Occipital lobe (tissue), 2 donors: ENCODE measurements around the gene CYSTM1. TPM values are rescaled to one million over a fixed set of nuclear protein-coding genes. Genes with fewer than 3 reads are reported as not detected.

Experiments used
- DNase-seq: peaks from one replicate; lab custom pipeline; 2025; lab: John Stamatoyannopoulos, UW
- total RNA-seq: library from RNA; depleted of rRNA; stranded (reverse); fragments of >200 nt; gene quantifications from one replicate; pipeline ENCODE4 v1.2.3, GENCODE V29; 2014

CYSTM1 gene, protein sequence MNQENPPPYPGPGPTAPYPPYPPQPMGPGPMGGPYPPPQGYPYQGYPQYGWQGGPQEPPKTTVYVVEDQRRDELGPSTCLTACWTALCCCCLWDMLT
- total RNA-seq, result 3.9 TPM

DNA sequence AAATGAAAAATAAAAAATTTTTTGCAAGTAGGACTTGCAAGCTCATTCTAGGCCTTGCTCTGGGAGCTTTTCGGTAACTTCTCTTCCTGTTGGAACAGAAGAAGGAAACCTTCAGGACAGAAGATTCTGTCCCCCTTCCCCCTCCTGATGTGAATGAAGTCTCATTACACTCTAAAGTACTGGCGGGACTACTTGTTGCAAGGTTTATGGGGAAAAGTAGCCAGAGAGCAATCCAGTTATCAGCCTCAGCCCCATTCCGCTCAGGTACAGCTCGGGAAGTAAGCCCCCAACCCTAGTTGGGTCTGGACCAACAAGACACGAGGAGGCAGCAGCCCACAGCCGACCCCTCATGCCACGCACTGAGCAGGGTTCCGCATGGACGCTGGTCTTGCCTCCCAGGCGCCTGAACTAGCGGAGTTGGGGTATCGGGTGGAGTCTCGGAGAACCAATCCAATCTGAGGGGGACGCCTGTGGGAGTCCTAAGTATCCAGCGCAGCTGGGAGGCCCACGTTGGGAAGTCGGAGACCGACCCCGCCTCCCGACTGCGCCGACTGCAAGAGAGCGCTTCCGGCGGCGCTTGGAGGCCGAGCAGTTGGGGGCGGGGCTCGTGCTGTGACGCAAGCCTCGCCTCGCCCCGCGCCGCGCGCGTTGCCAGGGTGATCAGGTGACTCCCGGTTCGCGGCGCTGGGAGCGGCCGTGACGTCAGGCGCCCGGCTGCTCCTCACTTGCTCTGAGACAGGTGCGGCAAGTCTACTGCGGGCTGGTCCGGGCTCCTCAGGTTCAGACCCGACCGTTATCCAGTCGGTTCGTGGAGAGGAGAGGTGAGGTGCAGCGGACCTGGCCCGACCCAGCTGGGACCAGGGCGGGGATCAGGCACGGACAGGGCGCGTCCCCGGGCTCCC lies at the start of gene CYSTM1:
TSS of gene CYSTM1 (plus strand) at position 724 of the 902 bp plus-strand sequence. CDS start 19,278 bp downstream, outside the sequence.
- peak; percentile 85 for DNase-seq

DNA sequence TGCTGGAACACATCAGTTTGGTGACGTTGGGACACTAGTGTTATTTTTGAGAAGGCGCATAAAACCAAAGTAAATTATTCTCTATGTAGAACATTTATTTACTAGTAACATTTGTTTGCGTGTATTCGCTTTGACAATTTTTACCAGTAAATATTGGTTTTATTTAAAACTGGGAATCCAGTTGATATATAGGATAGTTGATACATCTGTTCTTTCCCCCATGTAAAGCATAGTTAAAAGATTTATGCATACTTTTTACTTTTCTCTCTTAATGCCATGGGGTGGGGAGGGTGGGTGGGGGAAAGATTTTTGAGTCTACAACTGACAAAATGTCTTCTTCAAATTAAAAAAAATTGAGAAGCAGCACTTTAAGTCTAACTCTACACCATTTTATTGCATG lies 49.4 kb upstream of the CYSTM1 start, which contains the start of gene IGIP:
TSS of gene IGIP (plus strand) at position 301 of the 400 bp plus-strand sequence. CDS start 2,540 bp downstream, outside the sequence.
- DNase-seq, result no peak

DNA sequence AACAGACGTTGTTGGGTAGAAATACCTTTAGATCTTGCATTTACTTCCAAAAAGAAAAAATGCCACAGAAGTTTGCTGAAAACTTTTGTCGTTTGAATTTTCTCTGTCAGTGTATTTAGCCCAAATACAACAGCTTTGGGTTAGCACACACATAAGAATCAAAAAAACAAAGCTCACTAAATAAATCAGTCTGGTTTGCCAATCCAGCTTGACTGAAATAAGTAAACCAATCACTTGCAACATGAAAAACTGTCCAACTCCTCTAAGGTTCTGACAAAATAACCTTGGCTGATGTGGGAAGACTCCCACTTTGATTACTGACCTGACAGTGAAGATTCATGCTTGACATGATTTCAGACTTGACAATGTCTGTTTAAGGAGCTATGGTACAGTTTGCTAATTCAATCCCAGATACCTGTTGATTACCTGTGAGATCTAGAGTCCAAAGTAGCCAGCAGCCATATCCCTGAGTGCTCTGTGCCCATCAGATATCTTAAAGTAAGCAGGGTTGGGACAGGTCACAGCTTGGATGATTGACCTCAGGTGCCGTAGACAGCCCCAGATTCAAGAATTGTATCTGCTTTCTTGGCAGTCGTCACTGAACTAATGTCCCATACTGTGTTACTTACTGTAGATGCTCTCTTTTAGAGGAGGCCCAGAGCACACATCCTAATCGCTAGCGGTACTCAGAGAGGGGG lies 48.5 kb upstream of the CYSTM1 start:
- no peak for DNase-seq

DNA sequence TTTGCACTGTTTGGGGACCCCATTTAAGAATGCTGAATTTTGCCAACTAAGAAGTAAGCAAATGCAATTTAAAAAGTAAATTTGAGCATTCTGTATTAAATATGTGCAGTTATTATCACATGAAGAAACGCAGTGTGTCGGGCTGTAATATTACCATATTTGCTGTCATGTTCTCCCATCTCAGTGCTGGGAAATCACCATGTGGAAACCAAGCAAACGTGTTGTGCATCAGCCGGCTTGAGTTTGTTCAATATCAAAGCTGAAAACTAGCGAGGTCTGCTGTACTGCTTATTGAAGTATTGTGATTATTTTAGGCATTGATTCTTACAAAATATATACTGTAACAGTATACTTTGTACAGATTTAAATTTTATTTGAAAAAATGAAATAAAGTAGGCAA lies 46.6 kb upstream of the CYSTM1 start:
- DNase-seq, result no peak

DNA sequence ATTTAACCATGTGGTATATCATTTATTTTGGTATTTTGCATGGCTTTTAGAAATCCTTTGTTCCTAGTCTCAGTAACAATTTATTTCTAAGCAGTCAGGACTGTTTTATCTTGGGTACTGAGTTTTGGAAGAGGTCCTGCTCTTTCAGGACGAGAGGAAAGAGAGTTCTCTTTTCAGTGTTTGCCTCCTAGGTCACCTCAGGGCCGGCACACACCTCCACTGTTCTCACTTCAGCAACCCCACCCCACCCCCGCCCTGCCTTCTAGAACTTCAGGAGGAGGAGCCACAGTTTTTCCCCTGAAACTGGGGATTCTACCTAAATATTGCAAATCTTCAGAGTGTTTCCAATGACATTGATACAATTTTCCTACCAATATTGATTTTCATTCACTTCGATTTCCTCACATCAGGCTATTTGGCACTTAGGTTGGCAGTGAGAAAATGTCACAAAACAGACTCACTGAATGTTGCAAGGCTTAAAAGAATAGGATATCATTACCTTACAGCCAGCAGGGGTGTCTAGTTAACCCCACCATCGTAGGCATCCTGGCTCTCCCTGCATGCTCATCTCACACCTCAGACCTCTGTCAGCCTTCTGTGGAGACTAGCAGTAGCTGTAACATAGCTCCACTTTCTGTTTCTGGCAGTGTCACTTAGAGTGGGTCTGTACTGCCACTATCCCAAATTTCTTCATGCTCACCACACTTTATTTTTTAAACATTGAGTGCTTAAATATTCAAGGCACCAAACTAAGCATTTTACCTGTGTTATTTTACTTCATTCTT lies 43.8 kb upstream of the CYSTM1 start:
- DNase-seq, result no peak

DNA sequence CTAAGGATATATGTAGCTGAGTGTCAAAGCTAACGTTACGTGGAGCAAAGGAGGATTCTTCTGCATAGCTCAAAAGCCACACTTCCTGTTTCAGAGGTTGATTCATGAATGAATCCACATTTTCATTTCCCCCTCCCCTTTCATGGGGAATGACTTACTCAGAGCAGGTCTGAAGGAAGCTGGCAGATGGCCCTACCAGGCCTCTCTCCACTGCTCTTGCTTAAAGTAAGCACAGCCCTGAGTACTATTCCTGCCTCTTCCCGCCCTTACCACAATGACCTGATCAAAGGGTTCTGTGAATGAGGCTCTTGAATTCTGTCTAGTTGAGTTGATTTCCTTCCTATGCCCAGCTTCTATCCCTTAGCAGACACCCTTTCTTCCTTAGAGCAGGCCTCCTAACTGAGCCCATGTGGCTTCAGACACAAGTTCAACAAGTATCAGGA lies 43.0 kb upstream of the CYSTM1 start:
- no peak for DNase-seq

DNA sequence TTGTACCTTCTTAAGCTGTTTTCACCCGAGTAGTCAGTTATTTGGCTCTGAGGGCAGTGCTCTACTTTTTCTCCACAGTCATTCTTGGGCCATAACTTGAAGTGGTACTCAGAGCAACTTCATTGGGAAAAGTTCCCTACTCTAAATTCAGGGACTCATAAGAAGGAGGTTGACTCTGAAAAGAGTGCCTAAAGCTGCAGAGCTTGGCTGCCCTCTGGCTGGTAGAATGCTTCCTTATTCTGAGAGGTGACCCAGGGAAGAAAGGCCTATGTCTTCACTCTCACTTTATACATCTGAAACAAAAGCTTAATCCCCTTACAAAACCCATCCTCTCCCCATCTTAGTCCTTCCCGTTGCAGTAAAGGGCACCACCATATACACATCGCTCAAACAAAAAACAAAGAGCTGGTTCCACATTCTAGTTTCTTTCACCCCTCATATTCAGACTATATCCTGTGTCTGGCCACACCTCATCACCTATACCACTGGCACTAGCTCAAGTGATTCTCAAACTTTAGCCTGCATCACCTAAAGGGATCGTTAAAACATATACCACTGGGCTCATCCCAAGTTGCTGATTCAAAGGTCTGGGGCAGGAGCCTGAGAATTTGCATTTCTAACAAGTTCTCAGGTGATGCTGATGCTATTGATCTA lies 41.3 kb upstream of the CYSTM1 start:
- no peak for DNase-seq

DNA sequence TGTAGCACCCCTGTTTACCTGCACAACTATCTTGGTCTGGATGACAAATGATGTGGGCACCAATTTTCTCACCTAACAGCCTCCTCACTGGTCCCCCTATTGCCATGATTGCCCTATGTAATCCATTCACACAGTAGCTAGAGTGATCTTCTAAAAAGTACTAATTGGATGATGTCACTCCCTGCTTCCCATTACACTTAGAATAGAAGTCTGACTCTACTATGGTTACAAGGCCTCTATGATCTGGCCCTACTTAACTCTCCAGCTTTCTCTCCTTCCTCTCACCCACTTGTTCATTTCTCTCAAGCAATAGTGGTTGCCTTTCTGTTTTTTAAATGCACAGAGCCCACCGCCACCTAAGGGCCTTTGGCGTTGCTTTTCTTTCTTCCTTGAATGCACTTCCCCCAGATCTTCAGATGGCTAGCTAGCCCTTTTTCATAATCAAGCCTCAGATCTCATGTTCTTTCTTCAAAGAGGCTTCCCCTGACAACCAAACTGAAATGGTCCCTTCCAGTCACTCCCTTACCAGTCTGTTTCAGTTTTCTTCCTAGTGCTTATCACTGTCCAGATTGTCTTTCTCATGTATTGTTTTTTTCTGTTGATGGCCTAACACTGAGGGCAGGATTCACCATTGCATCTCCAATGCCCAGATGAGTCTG lies 40.6 kb upstream of the CYSTM1 start:
- DNase-seq, result no peak

DNA sequence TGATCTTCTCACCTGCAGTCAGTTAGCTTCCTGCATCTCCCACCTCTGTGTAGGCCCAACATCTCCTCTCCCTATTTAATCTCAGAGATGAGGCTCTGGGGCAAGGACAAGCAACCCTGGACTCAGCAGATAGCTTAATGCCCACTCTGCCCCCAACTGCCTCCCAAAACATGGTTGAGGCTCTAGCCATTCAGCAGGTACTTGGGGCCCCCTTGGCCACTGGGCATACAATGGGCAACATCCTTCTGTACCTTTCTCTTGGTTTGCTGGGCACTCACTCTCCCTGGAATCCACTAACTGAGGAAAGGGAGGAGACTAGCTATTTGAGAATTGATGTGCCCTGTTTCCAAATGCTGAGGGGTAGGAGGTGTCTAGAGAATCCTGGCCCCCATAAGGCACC lies 39.9 kb upstream of the CYSTM1 start:
- no peak for DNase-seq

DNA sequence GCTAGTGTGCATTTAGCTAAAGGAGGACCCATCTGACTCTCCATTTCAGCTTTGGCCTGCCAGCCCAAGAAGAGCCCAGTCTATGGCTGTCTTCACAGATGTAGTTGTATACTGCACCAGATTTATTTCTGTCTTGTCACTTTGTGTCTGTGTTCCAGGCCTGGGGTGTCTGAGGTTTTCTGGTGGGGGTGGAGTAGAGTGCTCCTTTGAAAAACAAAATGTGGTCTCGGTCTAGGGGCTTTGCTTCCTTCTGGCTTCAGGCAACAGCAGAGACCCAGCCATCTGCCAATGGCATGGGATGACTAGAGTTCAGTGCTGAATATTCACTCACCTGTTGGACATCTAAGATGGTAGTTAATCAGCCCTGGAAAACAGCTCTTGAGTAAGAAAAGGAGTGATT lies 38.4 kb upstream of the CYSTM1 start:
- DNase-seq, result no peak

DNA sequence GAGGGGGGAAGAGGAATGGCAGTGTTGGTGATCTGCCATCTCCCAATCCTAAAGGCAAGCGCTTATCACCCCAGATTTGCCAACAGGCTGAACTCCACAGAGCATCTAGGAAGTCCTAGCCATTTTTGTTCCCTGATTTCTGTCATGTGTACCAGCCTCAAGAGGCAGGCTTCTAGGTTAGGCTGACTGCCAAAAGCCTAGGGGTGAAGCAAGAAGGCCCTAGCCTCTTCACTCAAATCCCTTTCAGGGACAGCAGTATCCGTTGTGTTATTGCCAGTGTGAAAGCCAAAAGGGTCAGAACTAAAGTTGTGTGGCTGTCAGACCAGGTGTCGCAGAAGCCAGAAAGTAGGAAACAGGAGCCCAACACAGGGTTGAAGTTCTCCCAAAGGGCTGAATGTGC lies 34.6 kb upstream of the CYSTM1 start:
- no peak for DNase-seq

DNA sequence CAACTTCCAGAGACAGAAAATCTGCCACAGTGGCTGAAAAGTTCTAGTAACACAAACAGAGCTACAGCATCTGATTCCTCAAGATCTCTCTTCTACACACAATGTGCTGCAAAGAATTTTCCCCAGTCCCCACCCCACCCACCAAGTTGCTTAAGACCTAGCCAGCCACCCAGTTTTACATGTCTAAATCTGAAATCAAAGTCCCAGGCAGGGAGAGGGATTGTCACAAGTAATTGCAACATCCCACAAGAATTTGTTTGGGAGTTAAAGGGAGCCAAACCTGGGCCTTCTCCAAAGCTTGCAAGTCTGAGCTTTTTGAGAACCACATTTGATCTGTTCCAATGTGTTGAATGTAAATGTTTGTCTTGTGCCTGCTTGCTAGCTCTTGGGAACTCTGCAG lies 33.7 kb upstream of the CYSTM1 start:
- no peak for DNase-seq

DNA sequence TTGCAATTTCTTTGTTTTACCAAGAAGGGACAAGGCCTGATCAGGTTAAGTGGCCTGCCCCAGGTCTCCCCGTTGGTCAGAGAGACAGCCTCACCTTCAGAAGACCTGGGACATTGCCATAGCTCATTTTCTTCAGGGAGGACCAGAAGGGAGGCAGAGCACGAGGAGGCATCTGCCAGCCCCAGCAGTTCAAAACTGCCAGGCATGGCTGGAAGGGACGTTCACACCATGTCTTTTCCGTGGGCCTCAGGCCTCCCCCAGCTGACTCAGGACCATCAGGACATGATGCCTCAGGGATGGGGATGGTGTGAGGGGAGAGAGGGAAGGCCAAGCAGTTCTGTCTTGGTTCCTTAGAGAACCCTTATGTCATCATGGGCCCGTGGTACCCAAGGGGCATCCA lies 32.7 kb upstream of the CYSTM1 start:
- no peak for DNase-seq

DNA sequence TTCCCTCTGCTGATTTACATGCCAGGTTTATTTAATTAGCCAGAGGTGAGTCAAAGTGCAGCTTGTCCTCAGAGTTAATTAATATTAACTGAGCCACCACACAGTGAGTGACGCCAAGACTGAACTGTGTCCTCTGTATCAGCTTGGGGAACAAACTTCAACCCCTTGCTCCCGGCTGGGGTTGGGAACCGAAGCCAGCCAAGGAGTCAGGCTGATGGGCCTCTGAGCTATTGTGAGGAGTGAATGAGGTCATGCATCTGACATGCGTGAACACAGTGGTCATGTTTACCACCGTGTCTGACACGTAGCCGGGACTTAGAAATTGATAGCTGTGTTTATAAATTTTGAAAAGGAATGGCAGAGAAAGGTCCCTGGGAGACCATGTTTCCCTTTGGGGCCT lies 32.1 kb upstream of the CYSTM1 start:
- DNase-seq, result no peak

DNA sequence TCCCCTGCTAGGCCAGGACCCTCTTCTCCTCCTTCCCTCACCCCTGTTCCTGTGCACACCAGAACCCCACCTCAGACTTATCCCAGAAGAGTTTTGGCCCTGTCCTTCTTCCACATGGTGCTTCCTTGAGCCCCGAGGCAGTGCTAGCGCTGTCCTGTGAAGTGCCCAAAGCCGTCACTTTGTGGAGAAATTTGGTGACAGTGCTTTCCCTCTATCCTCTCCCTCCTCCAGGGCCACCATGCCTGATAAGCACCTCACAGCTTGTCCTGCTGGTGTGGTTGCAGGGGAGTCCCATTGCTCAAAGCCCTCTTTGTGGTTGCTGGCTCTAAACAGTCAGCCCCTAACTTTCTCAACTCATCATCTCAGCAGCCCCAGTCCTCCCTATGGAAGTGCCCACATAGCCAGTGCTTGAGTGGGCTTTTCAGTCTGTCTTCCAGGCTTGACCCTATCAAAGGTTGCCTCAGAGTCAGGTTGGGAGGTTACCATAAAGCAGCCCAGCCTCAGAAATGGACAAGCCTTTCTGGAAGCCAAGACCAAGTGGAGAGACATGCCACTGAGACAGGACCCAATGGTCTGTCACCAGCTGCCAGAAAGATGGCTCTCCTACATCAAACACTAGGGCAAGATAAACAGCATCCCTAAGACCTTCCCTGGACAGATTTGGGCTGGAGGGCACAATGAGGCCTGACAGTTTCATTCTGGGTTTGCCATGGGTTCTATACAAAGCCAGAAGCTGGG lies 31.3 kb upstream of the CYSTM1 start:
- DNase-seq, result no peak

DNA sequence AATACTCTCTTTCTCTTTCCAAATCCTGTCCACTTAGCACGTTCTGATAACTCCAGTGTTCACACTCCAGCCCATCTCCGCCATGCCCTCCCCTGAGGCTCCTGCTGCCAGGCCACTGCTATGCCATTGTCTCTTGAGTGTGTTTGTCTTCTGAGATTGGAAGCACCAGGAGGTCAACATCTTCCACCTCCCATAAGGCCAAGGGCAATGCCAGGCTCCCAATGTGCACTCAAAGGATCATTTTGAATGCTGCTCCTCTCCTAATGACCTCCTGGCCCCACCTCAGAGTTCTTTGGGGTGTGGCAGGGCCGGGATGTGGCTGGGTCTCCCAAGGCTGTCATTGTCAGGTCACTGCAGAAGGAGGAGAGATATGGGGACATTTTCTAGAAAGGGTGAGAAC lies 29.7 kb upstream of the CYSTM1 start:
- no peak for DNase-seq

DNA sequence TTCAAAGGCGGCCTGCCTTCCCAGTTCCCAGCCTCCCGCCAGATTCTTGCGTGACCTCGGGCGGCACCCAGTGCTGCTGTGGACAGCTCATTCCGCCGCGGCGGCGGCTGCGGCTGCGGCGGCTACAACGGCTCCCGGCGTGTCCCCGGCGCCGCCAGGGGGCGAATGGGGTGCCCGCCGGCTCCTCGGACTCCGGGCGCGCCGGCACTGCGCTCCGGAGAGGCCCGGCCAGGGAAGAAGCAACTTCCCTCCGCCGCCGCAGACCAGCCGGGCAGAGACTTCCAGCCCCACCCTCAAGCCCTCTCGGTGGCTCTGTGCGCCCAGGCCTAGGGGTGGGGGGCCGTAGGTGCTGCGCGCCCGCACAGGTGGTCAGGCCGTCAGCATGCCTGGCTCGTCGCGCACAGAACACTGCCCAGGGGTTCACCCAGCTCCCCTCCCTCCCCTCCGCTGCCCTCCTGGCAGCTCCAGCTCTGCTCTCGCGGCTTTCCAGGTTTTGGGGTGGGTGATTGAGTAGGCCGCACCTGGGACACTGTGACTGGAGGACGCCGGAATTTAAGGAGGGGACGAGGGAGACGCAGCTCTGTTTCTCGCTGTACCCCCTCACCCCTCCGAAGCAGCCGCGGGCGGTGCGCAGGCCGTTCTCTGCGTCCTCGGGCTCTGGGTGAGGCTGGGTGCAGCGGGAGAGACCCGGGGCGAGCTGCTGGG lies 29.0 kb upstream of the CYSTM1 start:
- DNase-seq, result peak; percentile 47

DNA sequence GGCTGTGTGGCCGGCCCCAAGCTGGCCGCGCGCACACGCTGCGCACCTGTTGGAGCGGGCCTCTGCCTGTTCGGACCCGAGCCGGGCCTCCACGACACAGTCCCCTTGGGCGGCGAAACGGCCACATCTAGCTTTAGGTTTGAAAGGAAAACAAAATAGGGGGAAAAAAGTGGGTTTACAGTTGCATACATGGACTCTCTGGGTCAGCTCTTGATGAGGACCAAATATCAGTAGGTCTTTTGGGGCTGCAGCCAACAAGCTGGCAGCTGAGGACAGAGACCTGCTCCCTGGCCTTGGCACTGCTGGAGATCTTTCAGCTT lies 28.5 kb upstream of the CYSTM1 start:
- DNase-seq, result no peak

DNA sequence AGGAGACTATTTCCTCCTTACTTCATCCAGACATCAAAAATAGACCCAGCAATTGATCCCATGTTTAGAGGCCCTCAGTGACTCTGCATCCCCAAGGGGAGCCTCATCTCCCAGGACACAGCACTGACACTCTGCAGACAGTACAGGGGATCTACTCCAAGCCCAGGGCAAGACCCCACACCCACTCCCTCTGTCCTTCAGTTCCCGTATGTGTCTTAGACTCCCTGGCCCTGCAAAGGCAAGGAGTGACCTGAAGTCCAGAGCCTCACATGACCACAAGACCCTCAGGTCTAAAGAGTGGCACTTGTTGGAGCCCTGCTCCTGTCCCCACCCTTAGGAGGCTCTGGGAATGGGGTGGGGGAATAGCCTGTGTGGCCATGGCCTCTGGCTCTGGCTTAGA lies 27.5 kb upstream of the CYSTM1 start:
- no peak for DNase-seq
